Neuronal stem cell (in vitro differentiated cells): ENCODE data around the gene OR51B4.

Experiments
- DNase-seq: peaks from one replicate; pipeline ENCODE4 v3.0.0-alpha.2; 2013; ENCODE audit warnings: low spot score
- H2AFZ ChIP-seq: one replicate; pipeline ENCODE4 v1.6.1; 2013; ENCODE audit warnings: mild to moderate bottlenecking, low read length, inconsistent platforms
- H2AK5ac ChIP-seq: 2 replicates; pipeline ENCODE4 v1.6.1; 2013; ENCODE audit warnings: low read depth, mild to moderate bottlenecking, inconsistent platforms, low read length, moderate library complexity, mixed read lengths
- H2BK120ac ChIP-seq: 2 replicates; pipeline ENCODE4 v1.6.1; 2013; ENCODE audit warnings: low read depth, mild to moderate bottlenecking, inconsistent platforms, low read length, moderate library complexity, mixed read lengths
- H2BK12ac ChIP-seq: one replicate; pipeline ENCODE4 v1.6.1; 2013; ENCODE audit warnings: low read length, inconsistent platforms
- H2BK15ac ChIP-seq: 2 replicates; pipeline ENCODE4 v1.6.1; 2013; ENCODE audit warnings: mild to moderate bottlenecking, low read length, inconsistent platforms, mixed read lengths
- H2BK5ac ChIP-seq: one replicate; pipeline ENCODE4 v1.6.1; 2013; ENCODE audit warnings: inconsistent platforms, mild to moderate bottlenecking, low read length, moderate library complexity
- H3K14ac ChIP-seq: one replicate; pipeline ENCODE4 v1.6.1; 2013; ENCODE audit warnings: low read length, inconsistent platforms
- H3K18ac ChIP-seq: 2 replicates; pipeline ENCODE4 v1.6.1; 2013; ENCODE audit warnings: low read length, inconsistent platforms
- H3K23ac ChIP-seq: 2 replicates; pipeline ENCODE4 v1.6.1; 2013; ENCODE audit warnings: low read depth, mild to moderate bottlenecking, mixed read lengths, low read length, inconsistent platforms; ENCODE audit not compliant: poor library complexity
- H3K27ac ChIP-seq: replicated peaks from 3 replicates; pipeline ENCODE4 v1.5.1; 2013; ENCODE audit warnings: low read length, inconsistent platforms
- H3K27me3 ChIP-seq, 3 experiments: 2 replicates each; pipeline ENCODE4 v1.6.1; 2013; ENCODE audit warnings: low read length in 3 of 3, mild to moderate bottlenecking in 2 of 3, inconsistent platforms in 1 of 3, low read depth in 1 of 3, mixed read lengths in 1 of 3, moderate library complexity in 1 of 3; ENCODE audit not compliant: control insufficient read depth in 3 of 3, insufficient read depth in 3 of 3
- H3K36me3 ChIP-seq, 2 donors: replicated peaks in 1 of 2; 2 replicates each; pipeline ENCODE4 v1.6.1; 2013; ENCODE audit warnings: low read length in 2 of 2; ENCODE audit not compliant: control insufficient read depth in 2 of 2, insufficient read depth in 2 of 2
- H3K4ac ChIP-seq: 2 replicates; pipeline ENCODE4 v1.6.1; 2013; ENCODE audit warnings: inconsistent platforms, mild to moderate bottlenecking, low read length, moderate library complexity
- H3K4me1 ChIP-seq, 2 donors: 1 replicate in 1 of 2; 2 replicates in 1 of 2; pipeline ENCODE4 v1.6.1; 2013; ENCODE audit warnings: low read length in 2 of 2, low read depth in 1 of 2; ENCODE audit not compliant: control insufficient read depth in 2 of 2, insufficient read depth in 1 of 2
- H3K4me2 ChIP-seq: one replicate; pipeline ENCODE4 v1.6.1; 2013; ENCODE audit warnings: mild to moderate bottlenecking, low read length, inconsistent platforms; ENCODE audit not compliant: insufficient read depth, poor library complexity, severe bottlenecking
- H3K4me3 ChIP-seq, 2 donors: 2 replicates each; pipeline ENCODE4 v1.5.1; 2013; ENCODE audit warnings: low read length in 2 of 2, mild to moderate bottlenecking in 2 of 2, inconsistent platforms in 1 of 2, moderate library complexity in 1 of 2
- H3K79me1 ChIP-seq: one replicate; pipeline ENCODE4 v1.6.1; 2013; ENCODE audit warnings: low read depth, mild to moderate bottlenecking, inconsistent platforms, low read length, moderate library complexity
- H3K9ac ChIP-seq: one replicate; pipeline ENCODE4 v1.6.1; 2013; ENCODE audit warnings: mild to moderate bottlenecking, low read depth, low read length, inconsistent platforms; ENCODE audit not compliant: poor library complexity
- H3K9me3 ChIP-seq, 2 donors: replicated peaks in 1 of 2; 2 replicates each; pipeline versions ENCODE3 to v1.6.1; 2013; ENCODE audit warnings: low read length in 2 of 2, mild to moderate bottlenecking in 2 of 2, inconsistent platforms in 1 of 2, low read depth in 1 of 2, mixed read lengths in 1 of 2, moderate library complexity in 1 of 2; ENCODE audit not compliant: control insufficient read depth in 2 of 2, insufficient read depth in 1 of 2
- H4K8ac ChIP-seq: one replicate; pipeline ENCODE4 v1.6.1; 2013; ENCODE audit warnings: low read depth, mild to moderate bottlenecking, inconsistent platforms, low read length, moderate library complexity
- H4K91ac ChIP-seq: one replicate; pipeline ENCODE4 v1.6.1; 2013; ENCODE audit warnings: low read length, low read depth, mild to moderate bottlenecking, inconsistent platforms; ENCODE audit not compliant: poor library complexity
- WGBS, 2 donors: extraction: QIAGEN DNeasy Blood & Tissue Kit; methylation state at CpG; one replicate each; pipeline ENCODE4 v1.1.7; 2013; ENCODE audit warnings: missing lambda C conversion rate in 2 of 2, mixed read lengths in 1 of 2; ENCODE audit not compliant: insufficient read length in 2 of 2, insufficient replicate concordance in 1 of 2; ENCODE audit errors: extremely low coverage in 2 of 2; 5-methylcytosine and 5-hydroxymethylcytosine counted together

OR51B4 gene

GRCh38 chr11:5279471-5280090, 22.2 kb downstream of the OR51B4 start:
- H2BK5ac ChIP-seq, result no peak overlapping the region
- no peaks in the 10 kb centered on the region for H3K9me3 ChIP-seq
- H4K91ac ChIP-seq, result no peak overlapping the region
- H3K23ac ChIP-seq, result no peak overlapping the region
- H2BK120ac ChIP-seq, result no peak overlapping the region
- H3K36me3 ChIP-seq, result no peaks in the 10 kb centered on the region
- no peaks in the 10 kb centered on the region for H3K4me1 ChIP-seq
- no peak overlapping the region for H2AFZ ChIP-seq
- no peak overlapping the region for H3K18ac ChIP-seq
- no peak overlapping the region for H3K4ac ChIP-seq
- no peak overlapping the region for H3K14ac ChIP-seq
- H2AK5ac ChIP-seq, result no peak overlapping the region
- H2BK15ac ChIP-seq, result no peak overlapping the region
- no peak overlapping the region for H4K8ac ChIP-seq
- H3K27ac ChIP-seq, result no peak overlapping the region
- no CpG with 5 or more reads among the region's 4 CpGs for WGBS, 2 donors
- DNase-seq, result no peak
- H3K4me3 ChIP-seq, result no peak overlapping the region
- no peaks in the 10 kb centered on the region for H3K79me1 ChIP-seq
- no peaks in the 10 kb centered on the region for H3K27me3 ChIP-seq
- no peak overlapping the region for H3K9ac ChIP-seq
- no peak overlapping the region for H2BK12ac ChIP-seq
- H3K4me2 ChIP-seq, result no peak overlapping the region

GRCh38 chr11:5277807-5278382, 23.9 kb downstream of the OR51B4 start:
- no peak for DNase-seq
- no peak overlapping the region for H4K8ac ChIP-seq
- no peak overlapping the region for H2AK5ac ChIP-seq

DNA sequence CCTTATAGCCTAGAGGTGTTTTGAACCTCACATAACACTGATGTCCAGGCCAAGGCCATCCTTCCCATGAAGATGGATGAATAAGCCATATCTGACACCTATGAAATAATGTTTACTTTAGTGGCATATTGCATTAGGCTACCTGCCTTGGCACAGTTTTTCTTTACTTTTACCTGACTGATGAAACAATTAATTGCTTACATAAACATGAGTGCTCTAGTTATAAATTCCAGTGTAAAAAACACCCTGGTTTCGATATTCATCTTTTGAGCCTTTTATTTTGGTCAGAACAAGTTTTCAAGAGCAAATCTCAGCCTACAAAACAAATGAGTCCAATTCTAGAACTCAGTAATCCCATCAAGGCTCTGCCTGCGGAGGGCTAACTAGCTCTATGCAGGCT, 25.0 kb downstream of the OR51B4 start:
- Histone ChIP-seq H3K14ac (no peak overlapping the region), H3K9me3 (no peaks in the 10 kb centered on the region), H3K27ac (no peak overlapping the region), H2AFZ (no peak overlapping the region), H3K9ac (no peak overlapping the region), H2BK120ac (no peak overlapping the region), H3K4me3 (no peak overlapping the region), H3K4ac (no peak overlapping the region), H2BK15ac (no peak overlapping the region), H3K23ac (no peak overlapping the region), H2BK12ac (no peak overlapping the region), H3K18ac (no peak overlapping the region), H2BK5ac (no peak overlapping the region), H3K27me3 (no peaks in the 10 kb centered on the region), H3K4me2 (no peak overlapping the region), H3K36me3 (no peaks in the 10 kb centered on the region), H2AK5ac (no peak overlapping the region), H4K8ac (no peak overlapping the region), H3K4me1 (peaks cover 0 to 2% of the 10 kb centered on the region in 2 donors), H3K79me1 (no peaks in the 10 kb centered on the region), H4K91ac (no peak overlapping the region)
- no CpG with 5 or more reads among the region's 2 CpGs for whole genome bisulfite sequencing, 2 donors
- DNase-seq, result no peak

More at GRCh38 chr11:5277807-5278382, 23.9 kb downstream of the OR51B4 start:
- Histone ChIP-seq H3K4ac (no peak overlapping the region), H3K23ac (no peak overlapping the region), H2BK12ac (no peak overlapping the region), H3K9ac (no peak overlapping the region), H3K14ac (no peak overlapping the region), H2AFZ (no peak overlapping the region), H2BK5ac (no peak overlapping the region), H3K18ac (no peak overlapping the region), H2BK15ac (no peak overlapping the region), H3K4me3 (no peak overlapping the region), H4K91ac (no peak overlapping the region), H2BK120ac (no peak overlapping the region), H3K4me2 (no peak overlapping the region), H3K9me3 (no peaks in the 10 kb centered on the region), H3K27ac (no peak overlapping the region), H3K27me3 (no peaks in the 10 kb centered on the region), H3K36me3 (no peaks in the 10 kb centered on the region), H3K79me1 (no peaks in the 10 kb centered on the region), H3K4me1 (peaks cover 0 to 2% of the 10 kb centered on the region in 2 donors)
- no CpG with 5 or more reads among the region's 1 CpG for WGBS, 2 donors

GRCh38 chr11:5275369-5276110, 26.2 kb downstream of the OR51B4 start:
- Histone ChIP-seq H2BK12ac (no peak overlapping the region), H2AFZ (no peak overlapping the region), H4K8ac (no peak overlapping the region), H3K18ac (no peak overlapping the region), H3K9me3 (no peaks in the 10 kb centered on the region), H3K36me3 (no peaks in the 10 kb centered on the region), H2BK15ac (no peak overlapping the region), H3K9ac (no peak overlapping the region), H3K27ac (no peak overlapping the region), H2AK5ac (no peak overlapping the region), H4K91ac (no peak overlapping the region), H3K27me3 (no peaks in the 10 kb centered on the region), H3K4ac (no peak overlapping the region), H3K4me1 (peaks cover 0 to 2% of the 10 kb centered on the region in 2 donors), H3K4me2 (no peak overlapping the region), H2BK5ac (no peak overlapping the region), H3K4me3 (no peak overlapping the region), H3K14ac (no peak overlapping the region), H2BK120ac (no peak overlapping the region), H3K79me1 (no peaks in the 10 kb centered on the region), H3K23ac (no peak overlapping the region)
- no CpG with 5 or more reads among the region's 6 CpGs for WGBS, 2 donors
- DNase-seq, result no peak
